HT1080 (cell line): ENCODE data around the gene DUOXA2. TPM values are rescaled to one million over a fixed set of nuclear protein-coding genes. Genes with fewer than 3 reads are reported as not detected.
"Not testable (repeated sequence)": the region's sequence is repeated elsewhere in the genome, so short reads cannot be mapped to it uniquely, and the experiment has no call there.

Experiments
- DNase-seq: peaks from one replicate; pipeline ENCODE4 v3.0.0-alpha.2; 2015; ENCODE audit warnings: low read depth
- total RNA-seq: library from RNA; depleted of rRNA; stranded (reverse); fragments of >200 nt; shearing (Covaris generic); gene quantifications from 2 replicates; pipeline ENCODE4 v1.2.3, GENCODE V29; 2014

The DUOXA2 gene
- total RNA-seq, 1 experiment from 2014 or later: not detected

DNA sequence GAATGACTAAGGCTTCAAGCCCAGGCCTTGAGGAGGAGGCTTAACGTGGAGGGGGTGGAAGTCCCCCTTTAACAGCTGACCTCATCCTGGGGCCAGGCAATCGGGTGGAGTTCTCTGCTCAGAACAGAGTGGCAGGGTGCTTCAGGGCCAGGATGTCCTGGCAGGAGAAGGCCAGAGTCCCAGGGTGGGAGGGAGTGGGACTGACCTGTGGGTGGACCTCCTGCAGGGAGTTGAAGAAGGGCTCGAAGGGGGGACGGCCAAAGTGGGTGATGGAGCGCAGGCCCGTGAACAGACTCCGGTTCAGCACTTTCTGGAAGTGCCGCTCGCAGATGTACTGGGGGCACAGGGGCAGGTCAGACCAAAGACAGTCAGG, 19.8 kb upstream of the DUOXA2 start:
- no peak for DNase-seq

- DNase-seq: no peak
Measured at GRCh38 chr15:45095661-45096060, 18.5 kb upstream of the DUOXA2 start.

- DNase-seq: no peak
Measured at GRCh38 chr15:45097466-45097865, 16.7 kb upstream of the DUOXA2 start.

- DNase-seq: no peak
Measured at GRCh38 chr15:45099549-45100165, 14.5 kb upstream of the DUOXA2 start.

DNA sequence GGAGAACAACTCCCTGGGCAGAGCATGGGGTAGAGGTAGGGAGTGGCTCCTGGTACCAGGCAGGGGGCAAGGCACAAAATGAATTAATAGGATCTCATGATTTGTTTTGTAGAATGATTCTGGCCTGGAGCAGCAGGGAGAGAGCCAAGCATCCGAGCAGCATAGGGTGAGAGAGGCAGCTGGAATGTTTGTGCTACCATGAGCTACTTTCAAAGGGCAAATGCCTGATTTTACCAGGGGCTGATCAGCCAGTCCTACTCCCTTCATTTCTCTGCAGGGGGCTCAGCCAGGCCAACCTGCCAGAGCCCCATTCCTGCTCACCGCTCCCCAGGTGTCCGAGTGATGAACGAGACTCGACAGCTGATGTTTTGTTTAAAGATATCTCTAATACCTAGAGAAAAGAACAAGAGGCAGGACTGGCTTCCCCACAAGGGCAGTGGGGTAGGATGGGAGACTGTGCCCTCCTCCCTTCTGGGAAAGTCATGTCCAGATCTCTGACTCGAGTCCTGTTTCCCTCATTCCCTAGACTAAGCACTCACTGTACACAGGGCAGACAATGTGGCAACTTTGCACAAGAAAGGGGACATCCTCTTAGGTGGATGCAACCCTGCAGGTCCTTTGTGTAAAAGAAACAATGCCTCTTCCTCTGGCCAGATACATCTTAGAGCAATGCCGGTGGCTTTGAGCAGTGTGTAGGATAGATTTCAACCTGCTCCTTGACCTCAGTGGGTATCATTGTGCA, 13.1 kb upstream of the DUOXA2 start:
- DNase-seq: no peak

DNA sequence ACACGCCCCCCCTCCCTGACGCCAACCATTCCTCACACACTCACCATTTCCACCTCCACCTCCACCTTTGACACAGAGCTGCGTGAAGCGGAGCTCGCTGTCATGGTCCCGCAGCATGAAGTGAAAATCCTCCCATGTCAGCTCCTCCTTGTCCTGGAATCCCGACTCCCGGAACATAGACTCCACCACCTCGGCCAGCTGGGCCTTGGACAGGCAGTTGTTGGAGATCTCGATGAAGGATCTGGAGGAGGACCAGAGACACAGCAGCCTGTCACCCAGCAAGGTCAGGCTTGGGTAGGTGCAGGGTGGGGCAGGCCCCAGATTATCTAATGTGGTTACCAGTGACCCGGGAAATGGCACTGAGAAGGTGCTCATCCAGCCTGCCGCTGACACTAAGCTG, 12.4 kb upstream of the DUOXA2 start:
- DNase-seq: no peak

DNA sequence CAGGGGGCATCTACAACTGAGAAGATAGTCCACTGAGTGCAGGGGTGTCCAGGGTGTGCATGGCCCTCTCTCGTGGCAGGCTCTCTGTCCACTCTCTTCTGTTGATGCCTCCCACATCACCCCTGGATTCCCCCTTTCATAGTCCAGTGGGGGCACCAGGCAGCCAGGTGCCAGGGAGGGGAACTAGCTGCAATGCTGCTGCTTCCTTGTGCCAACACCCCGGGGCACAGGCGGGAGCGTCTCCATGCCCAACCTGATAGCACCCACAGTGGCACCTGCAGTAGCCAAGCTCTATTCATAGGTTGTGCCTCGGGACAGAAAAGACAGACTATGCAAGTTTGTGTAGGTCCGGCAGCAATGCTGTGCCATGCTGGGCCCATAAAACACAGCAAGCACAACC, 11.9 kb upstream of the DUOXA2 start:
- no peak for DNase-seq

- not testable (repeated sequence) for DNase-seq
Measured at GRCh38 chr15:45104170-45104569, 10.0 kb upstream of the DUOXA2 start.

- no peak for DNase-seq
Measured at GRCh38 chr15:45105586-45105985, 8.5 kb upstream of the DUOXA2 start.

GRCh38 chr15:45106002-45106790, 7.9 kb upstream of the DUOXA2 start:
- no peak for DNase-seq

- no peak for DNase-seq
Measured at GRCh38 chr15:45107941-45108630, 6.0 kb upstream of the DUOXA2 start.

DNA sequence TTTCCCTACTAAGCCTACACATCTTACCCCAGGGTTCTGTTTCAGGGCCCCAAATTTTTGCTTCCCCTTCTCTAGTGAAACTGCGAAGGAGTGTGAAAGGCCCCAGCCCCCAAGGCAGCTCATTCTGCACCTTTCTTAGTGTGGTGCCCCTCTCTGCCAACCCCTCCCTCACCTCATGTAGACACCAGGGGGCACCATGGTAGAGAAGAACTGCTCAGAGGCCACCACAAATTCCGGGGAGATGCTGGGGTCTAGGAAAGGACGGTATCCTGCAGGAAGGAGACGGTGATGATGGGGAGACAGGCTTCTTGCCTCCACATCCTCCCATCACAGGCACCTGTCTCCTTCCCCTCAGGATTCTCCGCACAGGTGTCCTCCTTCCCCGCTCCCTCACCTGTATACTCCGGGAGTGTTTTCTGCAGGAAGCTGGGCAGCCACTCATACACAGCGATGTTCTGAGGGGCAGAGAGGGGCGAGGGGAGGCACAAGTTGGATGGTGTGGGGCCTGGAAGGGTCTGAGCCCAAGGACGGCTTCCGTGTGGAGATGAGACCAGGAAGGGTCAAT, 3.8 kb upstream of the DUOXA2 start:
- DNase-seq: no peak

- no peak for DNase-seq
Measured at GRCh38 chr15:45111390-45112142, 2.6 kb upstream of the DUOXA2 start.

DNA sequence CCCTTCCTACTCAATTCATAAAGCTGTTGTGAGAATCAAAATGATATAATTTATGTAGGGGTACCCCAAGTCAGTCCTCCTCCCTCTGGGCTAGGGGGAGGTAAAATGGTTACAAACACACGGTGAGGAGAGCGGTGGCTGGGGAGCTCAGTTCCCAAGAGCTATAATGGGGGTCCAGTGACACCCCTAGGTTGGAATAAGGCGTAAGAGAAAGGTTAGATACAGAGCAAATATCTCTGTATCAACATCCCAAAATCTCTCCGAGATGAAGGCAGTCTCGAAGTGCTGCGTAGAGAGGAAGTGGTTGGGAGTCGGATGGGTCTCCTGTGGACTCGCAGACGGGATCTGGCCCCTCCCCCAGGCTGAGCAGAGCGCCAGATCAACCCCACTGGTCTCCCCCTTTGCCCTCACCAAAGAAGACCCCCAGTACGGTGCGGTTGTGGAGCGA, 2.0 kb upstream of the DUOXA2 start:
- no peak for DNase-seq

DNA sequence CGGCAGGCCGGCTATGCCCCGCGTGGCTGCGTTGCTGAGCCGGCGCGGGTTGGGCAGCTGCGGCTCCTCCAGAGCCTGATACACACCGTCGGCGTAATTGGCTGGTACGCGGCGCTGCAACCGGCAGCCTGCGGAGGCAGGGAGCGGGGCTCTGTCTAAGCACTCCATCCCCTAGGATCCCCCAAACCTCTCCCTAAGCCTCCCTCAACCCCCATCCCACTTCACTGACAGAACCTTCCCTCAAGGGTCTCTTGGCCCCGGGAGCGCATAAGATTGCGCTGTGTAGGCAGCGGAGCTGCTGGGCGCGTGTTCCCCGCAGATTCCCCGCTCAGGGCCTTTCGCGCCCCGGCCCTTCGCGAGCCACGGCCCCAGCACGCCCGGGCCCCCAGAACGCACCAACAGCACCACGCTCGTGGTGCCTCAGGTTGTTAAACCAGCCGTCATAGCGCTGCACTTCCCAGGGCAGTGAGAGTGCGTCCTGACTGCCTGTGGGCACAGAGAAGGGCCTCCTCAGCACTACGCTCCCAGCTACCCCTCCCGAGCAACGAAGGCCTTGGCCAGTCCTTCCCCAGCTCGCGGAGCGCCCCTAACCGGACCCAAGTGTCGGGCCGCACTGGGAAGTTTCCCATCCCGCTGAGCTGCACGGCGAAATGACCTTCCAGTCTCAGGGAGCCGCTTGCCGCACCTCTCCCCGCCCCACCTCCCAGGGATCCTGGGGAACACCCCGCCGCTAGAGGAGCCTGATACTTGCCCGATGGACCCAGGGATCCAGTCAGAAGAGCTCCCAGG, 1.3 kb upstream of the DUOXA2 start:
- DNase-seq: no peak

DNA sequence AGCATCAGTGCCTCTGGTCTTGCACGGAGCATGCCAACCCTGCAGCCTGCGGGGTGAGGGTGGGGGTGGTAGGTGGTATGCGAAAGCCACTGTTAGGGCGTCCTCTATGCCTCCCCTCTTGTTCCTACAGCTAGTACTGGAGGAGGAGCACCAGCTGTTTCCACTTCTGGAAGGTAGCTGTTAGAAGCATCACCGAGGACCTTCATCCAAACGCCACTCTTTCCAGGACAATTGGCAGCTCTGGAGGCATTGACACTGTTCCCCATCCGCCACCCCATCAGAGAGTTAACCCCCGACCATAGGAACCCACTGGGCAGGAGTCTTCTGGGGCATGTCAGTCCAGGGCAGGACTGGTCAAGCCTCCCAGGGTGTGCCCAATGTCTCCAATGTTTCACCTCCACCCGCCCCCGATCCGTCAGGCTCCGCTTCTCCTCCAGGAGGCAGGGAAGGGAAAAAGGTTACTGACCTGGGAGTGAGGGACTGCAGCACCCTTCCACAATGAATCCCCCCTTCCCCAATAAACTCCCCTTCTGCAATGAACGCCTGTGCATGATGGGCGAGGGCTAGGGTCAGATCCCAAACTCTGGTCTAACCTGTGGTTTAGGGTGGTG, 641 bp upstream of the DUOXA2 start:
- DNase-seq: no peak

- no peak for DNase-seq
Measured at GRCh38 chr15:45114751-45115085, 592 bp downstream of the DUOXA2 start.

DNA sequence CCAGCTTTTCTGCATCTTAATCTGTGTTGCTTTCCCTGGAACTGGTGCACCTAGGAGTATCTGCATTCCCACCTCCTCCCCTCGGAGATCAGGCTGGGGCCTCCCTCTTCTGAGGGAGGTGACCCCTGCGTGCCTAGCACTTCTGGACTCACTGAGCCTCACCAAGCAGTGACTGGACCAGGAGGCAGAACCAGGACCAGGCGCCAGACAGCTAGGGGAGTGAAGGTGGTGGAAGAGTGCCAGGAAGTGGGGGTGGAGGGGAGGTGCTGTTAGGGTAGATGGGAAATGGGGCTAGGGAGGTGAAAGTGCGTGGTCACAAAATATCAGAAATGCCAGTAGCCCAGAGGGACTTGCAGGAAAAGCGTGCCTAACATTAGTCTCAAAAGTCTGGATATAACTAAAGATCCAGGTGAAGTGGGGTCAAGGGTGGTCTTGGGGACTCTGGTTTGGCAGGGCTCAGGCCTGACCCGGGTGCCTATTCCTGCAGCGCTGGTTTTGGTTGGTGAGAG, 1.2 kb downstream of the DUOXA2 start:
- no peak for DNase-seq

DNA sequence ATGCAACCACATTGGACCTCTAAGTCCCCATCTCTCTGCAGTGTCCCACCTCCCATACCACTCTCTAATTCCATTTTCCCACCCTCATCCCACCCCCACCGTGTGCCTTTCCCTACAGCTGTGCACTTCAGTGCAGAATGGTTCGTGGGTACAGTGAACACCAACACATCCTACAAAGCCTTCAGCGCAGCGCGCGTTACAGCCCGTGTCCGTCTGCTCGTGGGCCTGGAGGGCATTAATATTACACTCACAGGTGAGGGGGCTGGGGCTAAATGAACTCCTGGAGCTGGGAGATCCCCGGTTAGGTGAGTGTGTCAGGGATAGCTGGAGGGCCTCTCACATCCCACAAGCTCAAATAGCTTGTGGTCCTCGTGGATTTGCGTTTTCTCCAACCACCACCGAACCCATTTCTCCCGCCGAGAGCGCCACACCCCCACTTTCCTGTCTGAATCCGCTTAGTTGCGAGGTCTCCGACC, 1.9 kb downstream of the DUOXA2 start:
- DNase-seq: no peak
